HL-60 (cell line): ENCODE data around the gene GDPD2.

Source experiments
- DNase-seq, 2 experiments: peaks; one replicate each; pipeline ENCODE4 v3.0.0-alpha.2; 2010 to 2020; ENCODE audit warnings: low read depth in 1 of 2, low spot score in 1 of 2
- H3K27ac ChIP-seq: fragments of 250-450 bp; sonication (Bioruptor Pico); replicated peaks from 2 replicates; pipeline ENCODE4 v1.5.1; 2020; ENCODE audit warnings: mild to moderate bottlenecking, moderate library complexity
- H3K27me3 ChIP-seq: fragments of 250-450 bp; sonication (Bioruptor Pico); 2 replicates; pipeline ENCODE4 v1.5.1; 2021; ENCODE audit warnings: mild to moderate bottlenecking, moderate library complexity; ENCODE audit not compliant: insufficient read depth, poor library complexity, severe bottlenecking
- H3K4me3 ChIP-seq: replicated peaks from 2 replicates; pipeline ENCODE4 v1.5.1; 2011; ENCODE audit warnings: mild to moderate bottlenecking, control low read depth, low read length; ENCODE audit not compliant: insufficient read depth
- GABPA ChIP-seq: IDR thresholded peaks from 2 replicates; pipeline ENCODE4 v1.6.1; 2012; ENCODE audit warnings: low read depth
- POLR2AphosphoS5 ChIP-seq: IDR thresholded peaks from 2 replicates; pipeline ENCODE4 v1.6.1; 2012; ENCODE audit warnings: low read depth
- REST ChIP-seq: IDR thresholded peaks from 2 replicates; pipeline ENCODE4 v1.6.1; 2012; ENCODE audit warnings: low read depth; ENCODE audit not compliant: insufficient replicate concordance
- SPI1 ChIP-seq: IDR thresholded peaks from 2 replicates; pipeline ENCODE4 v1.6.1; 2012; ENCODE audit warnings: low read depth, mild to moderate bottlenecking, borderline replicate concordance
- TF ChIP-seq, protein P1 (sequence below): IDR thresholded peaks from one replicate; pipeline ENCODE4 v1.5.1; 2011; ENCODE audit warnings: low read length, control low read depth, inconsistent platforms; ENCODE audit not compliant: insufficient read depth

Gene GDPD2

DNA sequence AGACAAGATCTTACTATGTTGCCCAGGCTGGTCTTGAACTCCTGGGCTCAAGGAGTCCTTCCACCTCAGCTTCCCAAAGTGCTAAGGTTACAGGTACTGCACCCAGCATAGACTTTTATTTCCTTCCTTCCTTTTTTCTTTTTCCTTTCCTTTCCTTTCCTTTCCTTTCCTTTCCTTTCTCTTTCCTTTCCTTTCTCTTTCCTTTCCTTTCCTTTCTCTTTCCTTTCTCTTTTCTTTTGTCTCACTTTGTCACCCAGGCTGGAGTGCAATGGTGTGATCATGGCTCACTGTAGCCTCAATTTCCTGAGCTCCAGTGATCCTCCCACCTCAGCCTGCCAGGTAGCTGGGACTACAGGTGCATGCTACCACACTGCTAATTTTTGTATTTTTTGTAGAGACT is 40.9 kb downstream of the GDPD2 start:
- no peak overlapping the region for H3K27ac ChIP-seq
- no peak for DNase-seq
- H3K27me3 ChIP-seq = no peaks in the 10 kb centered on the region
- no peak overlapping the region for H3K4me3 ChIP-seq
- TF ChIP-seq POLR2AphosphoS5 (no peak), SPI1 (no peak), REST (no peak), GABPA (no peak)
- TF ChIP-seq, protein P1, sequence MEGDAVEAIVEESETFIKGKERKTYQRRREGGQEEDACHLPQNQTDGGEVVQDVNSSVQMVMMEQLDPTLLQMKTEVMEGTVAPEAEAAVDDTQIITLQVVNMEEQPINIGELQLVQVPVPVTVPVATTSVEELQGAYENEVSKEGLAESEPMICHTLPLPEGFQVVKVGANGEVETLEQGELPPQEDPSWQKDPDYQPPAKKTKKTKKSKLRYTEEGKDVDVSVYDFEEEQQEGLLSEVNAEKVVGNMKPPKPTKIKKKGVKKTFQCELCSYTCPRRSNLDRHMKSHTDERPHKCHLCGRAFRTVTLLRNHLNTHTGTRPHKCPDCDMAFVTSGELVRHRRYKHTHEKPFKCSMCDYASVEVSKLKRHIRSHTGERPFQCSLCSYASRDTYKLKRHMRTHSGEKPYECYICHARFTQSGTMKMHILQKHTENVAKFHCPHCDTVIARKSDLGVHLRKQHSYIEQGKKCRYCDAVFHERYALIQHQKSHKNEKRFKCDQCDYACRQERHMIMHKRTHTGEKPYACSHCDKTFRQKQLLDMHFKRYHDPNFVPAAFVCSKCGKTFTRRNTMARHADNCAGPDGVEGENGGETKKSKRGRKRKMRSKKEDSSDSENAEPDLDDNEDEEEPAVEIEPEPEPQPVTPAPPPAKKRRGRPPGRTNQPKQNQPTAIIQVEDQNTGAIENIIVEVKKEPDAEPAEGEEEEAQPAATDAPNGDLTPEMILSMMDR = no peak

DNA sequence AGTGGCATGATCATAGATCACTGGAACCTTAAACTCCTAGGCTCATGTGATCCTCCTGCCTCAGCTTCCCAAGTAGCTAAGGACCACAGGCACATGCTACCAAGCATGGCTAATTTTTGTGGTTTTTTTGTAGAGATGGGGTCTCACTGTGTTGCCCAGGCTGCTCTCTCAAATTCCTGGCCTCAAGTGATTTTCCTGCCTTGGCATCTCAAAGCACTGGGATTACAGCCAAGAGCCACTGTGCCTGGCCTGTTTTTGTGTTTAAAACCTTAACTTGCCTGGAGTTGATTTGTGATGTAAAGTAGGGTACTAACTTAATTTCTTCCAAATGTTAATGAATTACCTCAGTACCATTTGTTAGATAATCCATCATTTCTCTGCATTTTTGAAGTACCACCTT is 43.9 kb downstream of the GDPD2 start:
- Histone ChIP-seq H3K27me3 (peaks cover 3% of the 10 kb centered on the region), H3K27ac (no peak overlapping the region), H3K4me3 (no peak overlapping the region)
- TF ChIP-seq POLR2AphosphoS5 = no peak
- TF ChIP-seq REST = no peak
- no peak for TF ChIP-seq GABPA
- TF ChIP-seq, protein P1 = no peak
- no peak for TF ChIP-seq SPI1
- no peak for DNase-seq

GRCh38 chrX:70468709-70469108 is 45.6 kb downstream of the GDPD2 start:
- H3K27me3 ChIP-seq = peaks cover 3% of the 10 kb centered on the region
- TF ChIP-seq GABPA = no peak
- TF ChIP-seq, protein P1 = no peak
- DNase-seq = no peak

GRCh38 chrX:70470850-70471289 is 47.8 kb downstream of the GDPD2 start:
- H3K27ac ChIP-seq = no peak overlapping the region
- no peak overlapping the region for H3K4me3 ChIP-seq
- no peak for DNase-seq
- H3K27me3 ChIP-seq = peaks cover 3% of the 10 kb centered on the region
- TF ChIP-seq SPI1 (peak; percentile 9; the same call in 1 of the 2 replicates), REST (no peak)
- TF ChIP-seq, protein P1 = no peak

More at GRCh38 chrX:70468709-70469108, 45.6 kb downstream of the GDPD2 start:
- H3K27ac ChIP-seq = no peak overlapping the region
- H3K4me3 ChIP-seq = no peak overlapping the region
